ENCODE data around the gene CAMKK2. TPM values are rescaled to one million over a fixed set of nuclear protein-coding genes. Genes with fewer than 3 reads are reported as not detected.
"Not testable (repeated sequence)": the region's sequence is repeated elsewhere in the genome, so short reads cannot be mapped to it uniquely, and the experiment has no call there.

CAMKK2 gene
- total RNA-seq, 4 donors from 2014 or later = 34.1 to 38.4 (median 36.3) TPM

- no peaks in the 10 kb centered on the region for H3K27me3 ChIP-seq
- WGBS, 2 donors = 85 to 95% methylated on average over 11 of the region's 11 CpGs
- no peaks in the 10 kb centered on the region for H3K9me3 ChIP-seq
- intact Hi-C loops (cut with DNase I) = no loop called here
- H3K4me3 ChIP-seq (replicated peaks in 1 of 3) = no peak overlapping the region
- H3K36me3 ChIP-seq = no peaks in the 10 kb centered on the region
- peaks cover 6 to 12% of the 10 kb centered on the region in 2 donors for H3K4me1 ChIP-seq
- peak overlapping the region in 1 of 3 donors; percentile 40 for H3K27ac ChIP-seq
- no peak for TF ChIP-seq CTCF (IDR thresholded peaks at IDR 0.05)
- TF ChIP-seq POLR2A (IDR thresholded peaks at IDR 0.05) = no peak
- DNase-seq = no peak
These were observed 82.2 kb downstream of the CAMKK2 start for GRCh38 chr12:121214166-121214777.

- H3K9me3 ChIP-seq = no peaks in the 10 kb centered on the region
- H3K27ac ChIP-seq = no peak overlapping the region
- DNase-seq = no peak
- peaks cover 6 to 12% of the 10 kb centered on the region in 2 donors for H3K4me1 ChIP-seq
- no peaks in the 10 kb centered on the region for H3K36me3 ChIP-seq
- WGBS, 2 donors = 92 to 94% methylated on average over 5 of the region's 5 CpGs
- TF ChIP-seq POLR2A (IDR thresholded peaks at IDR 0.05) (no peak), CTCF (IDR thresholded peaks at IDR 0.05) (no peak)
- no peaks in the 10 kb centered on the region for H3K27me3 ChIP-seq
- H3K4me3 ChIP-seq (replicated peaks in 1 of 3) = no peak overlapping the region
- intact Hi-C loops (cut with DNase I) = no loop called here
These were observed 83.6 kb downstream of the CAMKK2 start for GRCh38 chr12:121212875-121213274.

GRCh38 chr12:121209624-121210572 is 86.6 kb downstream of the CAMKK2 start, which contains the start of gene P2RX4:
P2RX4 (plus strand) TSS chr12:121210129; CDS start chr12:121210165, 36 bp downstream.
- peak in 1 of 6 experiments; percentile 13 for TF ChIP-seq CTCF (IDR thresholded peaks at IDR 0.05)
- TF ChIP-seq POLR2A (IDR thresholded peaks at IDR 0.05) = peak; percentile 45 to 78
- Histone ChIP-seq H3K4me3 (replicated peaks in 1 of 3) (peak within 1 kb of the TSS; percentile 60 to 70 (median 67)), H3K4me1 (peaks cover 6 to 12% of the 10 kb centered on the region in 2 donors), H3K9me3 (no peaks in the 10 kb centered on the region), H3K36me3 (no peaks in the 10 kb centered on the region), H3K27me3 (no peaks in the 10 kb centered on the region), H3K27ac (peak within 1 kb of the TSS; percentile 48 to 88 (median 65))
- DNase-seq = peak; percentile 81 to 83
- intact Hi-C loops (cut with DNase I) = no loop called here
- 13 to 40% methylated on average over 19 to 61 of the region's 97 CpGs for WGBS, 2 donors

- peak in 1 of 2 donors; percentile 11 for DNase-seq
- no peak overlapping the region for H3K4me3 ChIP-seq (replicated peaks in 1 of 3)
- H3K9me3 ChIP-seq = no peaks in the 10 kb centered on the region
- H3K36me3 ChIP-seq = no peaks in the 10 kb centered on the region
- intact Hi-C loops (cut with DNase I) = no loop called here
- no peak for TF ChIP-seq CTCF (IDR thresholded peaks at IDR 0.05)
- TF ChIP-seq POLR2A (IDR thresholded peaks at IDR 0.05) = no peak
- H3K4me1 ChIP-seq = peaks cover 6 to 12% of the 10 kb centered on the region in 2 donors
- peak overlapping the region in 1 of 3 donors; percentile 88 for H3K27ac ChIP-seq
- WGBS, 2 donors = 84 to 88% methylated on average over 14 to 15 of the region's 15 CpGs
- H3K27me3 ChIP-seq = no peaks in the 10 kb centered on the region
These were observed 87.3 kb downstream of the CAMKK2 start for GRCh38 chr12:121209221-121209620.

- H3K9me3 ChIP-seq; H3K4me3 ChIP-seq (replicated peaks in 1 of 3); intact Hi-C loops (cut with DNase I); H3K27ac ChIP-seq; H3K36me3 ChIP-seq; H3K27me3 ChIP-seq: not testable (repeated sequence)
- peaks cover 6 to 12% of the 10 kb centered on the region in 2 donors for H3K4me1 ChIP-seq
- 86 to 93% methylated on average over 10 of the region's 10 CpGs for WGBS, 2 donors
- DNase-seq = peak in 1 of 2 donors; percentile 4
These were observed 87.9 kb downstream of the CAMKK2 start for GRCh38 chr12:121208571-121208970.

Data from thyroid gland (tissue), 4 donors.